ENCODE data around the gene ZNF512.

- no peak for TF ChIP-seq TAF7 (tag; IDR thresholded peaks at IDR 0.05)
- TF ChIP-seq CTCF (IDR thresholded peaks at IDR 0.05 in 2 of 3, conservative IDR thresholded peaks at IDR 0.05 in 1 of 3; ENCODE audit: insufficient read depth in 2 of 3, low read depth in 1 of 3, low read length in 3 of 3): no peak
- TF ChIP-seq ETV5 (CRISPR knock-in tag; IDR thresholded peaks at IDR 0.05; ENCODE audit: low read depth): no peak
- no peak for TF ChIP-seq NFRKB (IDR thresholded peaks at IDR 0.05; ENCODE audit: low read depth)
- no peak for TF ChIP-seq RNF219 (CRISPR knock-in tag; IDR thresholded peaks at IDR 0.05)
- no peak for TF ChIP-seq POLR2A (conservative IDR thresholded peaks at IDR 0.05)
- no peak for TF ChIP-seq JUN (IDR thresholded peaks at IDR 0.05; ENCODE audit: borderline replicate concordance, low read depth, low read length)
- TF ChIP-seq JUN (CRISPR knock-in tag; IDR thresholded peaks at IDR 0.05; ENCODE audit: borderline replicate concordance): no peak
- TF ChIP-seq EP300 (IDR thresholded peaks at IDR 0.05; ENCODE audit: low read length): no peak
- TF ChIP-seq ZNF79 (CRISPR knock-in tag; IDR thresholded peaks at IDR 0.05; ENCODE audit: low read depth): no peak
- no peak for TF ChIP-seq FOXA1 (IDR thresholded peaks at IDR 0.05; ENCODE audit: borderline replicate concordance)
Observed at GRCh38 chr2:27593240-27593639, 10.4 kb downstream of the ZNF512 start.

Measured in K562 (cell line).